Heart left ventricle (tissue), 16 donors: ENCODE measurements around the gene GRIA1. TPM values are rescaled to one million over a fixed set of nuclear protein-coding genes. Genes with fewer than 3 reads are reported as not detected.
"Not testable (repeated sequence)": the region's sequence is repeated elsewhere in the genome, so short reads cannot be mapped to it uniquely, and the experiment has no call there.

Experiments used
- ATAC-seq, 4 donors: fragments of 200-7000 bp; cut with Tn5 transposase; one replicate each; pipeline ENCODE4 v1.9.1; 2020 to 2022; ENCODE audit warnings: moderate library complexity in 4 of 4, mild to moderate bottlenecking in 3 of 4, moderate number of reproducible peaks in 1 of 4
- DNase-seq, 5 donors: peaks; one replicate each; pipeline ENCODE4 v3.0.0-alpha.2; 2020
- H3K27ac ChIP-seq, 12 donors: fragments of 200-600 bp; sonication (generic) in 4 of 12; one replicate each; pipeline versions ENCODE4 v1.5.0 to v1.8.0; 2016 to 2022; ENCODE audit warnings: mild to moderate bottlenecking in 2 of 12
- H3K27me3 ChIP-seq, 9 donors: fragments of 200-600 bp; sonication (generic) in 2 of 9; one replicate each; pipeline versions ENCODE4 v1.5.1 to v1.8.0; 2016 to 2022; ENCODE audit warnings: mild to moderate bottlenecking in 3 of 9
- H3K36me3 ChIP-seq, 9 donors: fragments of 200-600 bp; sonication (generic) in 2 of 9; one replicate each; pipeline versions ENCODE4 v1.5.0 to v1.8.0; 2018 to 2022; ENCODE audit warnings: mild to moderate bottlenecking in 2 of 9
- H3K4me1 ChIP-seq, 12 donors: fragments of 200-600 bp; sonication (generic) in 4 of 12; one replicate each; pipeline versions ENCODE4 v1.5.0 to v1.8.0; 2016 to 2022; ENCODE audit warnings: mild to moderate bottlenecking in 3 of 12
- H3K4me3 ChIP-seq, 12 donors: fragments of 200-600 bp; sonication (generic) in 4 of 12; one replicate each; pipeline versions ENCODE4 v1.5.0 to v1.8.0; 2017 to 2022; ENCODE audit warnings: mild to moderate bottlenecking in 9 of 12, moderate library complexity in 4 of 12
- H3K9me3 ChIP-seq, 12 donors: fragments of 200-600 bp; sonication (generic) in 4 of 12; one replicate each; pipeline versions ENCODE4 v1.5.0 to v1.8.0; 2016 to 2022; ENCODE audit warnings: mild to moderate bottlenecking in 1 of 12
- CTCF ChIP-seq, 12 donors: fragments of 200-600 bp; sonication (generic) in 4 of 12; IDR thresholded peaks; one replicate each; pipeline versions ENCODE4 v1.5.0 to v1.8.0; 2018 to 2022; ENCODE audit warnings: antibody characterized with exemption in 12 of 12, mild to moderate bottlenecking in 5 of 12
- POLR2A ChIP-seq, 2 donors: fragments of 450-650 bp; IDR thresholded peaks; one replicate each; pipeline ENCODE4 v1.6.1; 2017; ENCODE audit warnings: antibody characterized with exemption in 2 of 2, mild to moderate bottlenecking in 2 of 2, moderate library complexity in 2 of 2
- WGBS, 4 donors: extraction: QIAGEN DNeasy Blood & Tissue Kit in 2 of 4; methylation state at CpG; one replicate each; pipeline versions ENCODE4 v1.1.5 to v1.1.7; 2013 to 2018; 5-methylcytosine and 5-hydroxymethylcytosine counted together
- intact Hi-C, 10 donors: fragments of 100-400 bp; cut with DNase I; formaldehyde crosslinking; loops; one replicate each; pipeline versions ENCODE4 v1.11.1 to v1.14.2; 2022
- polyA plus RNA-seq, 2 donors: library from polyadenylated mRNA; stranded (reverse); fragments of 200-250 nt; gene quantifications; one replicate each; pipeline ENCODE4 v1.2.3, GENCODE V29; 2013
- total RNA-seq, 9 donors: library from RNA; depleted of rRNA in 2 of 9; stranded (reverse); fragments of >200 nt in 2 of 9; fragmentation: NEBNext Ultra II Directional in 3 of 9; extraction: Animal tissue kit (Norgen Biotek cat#: 25700) in 3 of 9; gene quantifications; one replicate each; pipeline versions ENCODE4 v1.1.0 to v1.2.4, GENCODE V29; 2016 to 2023
- donor health status: ischemic (EF 13 %, LVEDD 7.1; RV severe dilation, severe dysfunction).
- donor health status: healthy with polysubstance abuse.
- donor health status: DM: no; HTN: yes; CAD: no.
- donor health status: DM: no; HTN: no; CAD: no.
- donor health status: ischemic (EF 25% LVEDD 6.9; RV normal size, moderate dysfunction).
- donor health status: ischemic (EF 25% LVEDD 5.7; RV mildly dilated, moderate dysfunction).
- donor health status: healthy.
- donor health status: DM: yes; HTN: yes; CAD: no.
- donor health status: ischemic (EF 35%, LVEDD 5.7; RV mildly dilated, moderate dysfunction).
- donor health status: nonischemic (EF 11% LVEDD 7.7; RV severe dilation, severe dysfunction).
- donor health status: DM: yes; HTN: yes; CAD: no.
- donor health status: PGD.
- donor health status: ischemic (EF 29% LVEDD 5.4; RV normal size, mild dysfunction).
- donor health status: nonischemic (EF 23%, LVEDD 6.1; RV moderate dilation, normal function).

GRIA1 gene
- total and polyA plus RNA-seq, 11 donors: 0.07 to 1.5 (median 0.37) TPM; not detected in 3

GRCh38 chr5:153860195-153860886 lies 369.9 kb downstream of the GRIA1 start:
- intact Hi-C loops: no loop called here
- no peak overlapping the region for H3K4me3 ChIP-seq
- 74 to 77% (median 76%) methylated on average over 4 of the region's 4 CpGs for WGBS, 4 donors

DNA sequence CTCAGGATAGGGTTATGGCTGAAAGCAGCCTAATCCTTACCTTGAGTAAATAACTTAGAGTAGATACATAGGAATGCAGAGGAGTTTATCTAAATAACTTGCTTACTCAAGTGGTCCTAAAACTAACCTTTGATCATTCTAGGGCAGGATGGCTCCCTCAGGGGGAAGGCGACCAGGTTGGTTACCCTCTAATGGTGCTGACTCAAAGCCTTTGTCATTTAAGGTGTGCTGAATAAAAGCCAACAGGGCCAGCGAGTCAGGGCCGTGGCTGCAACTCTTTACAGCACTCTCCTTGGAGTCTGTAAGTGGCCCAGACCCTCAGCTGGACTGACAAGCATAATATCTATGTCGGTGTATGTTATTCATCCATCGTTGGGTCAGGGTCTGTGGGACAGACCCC lies 372.4 kb downstream of the GRIA1 start:
- 66 to 81% (median 74%) methylated on average over 5 of the region's 5 CpGs for WGBS, 4 donors
- H3K9me3 ChIP-seq, DNase-seq, intact Hi-C loops, H3K36me3 ChIP-seq, H3K27ac ChIP-seq, H3K27me3 ChIP-seq, H3K4me3 ChIP-seq, H3K4me1 ChIP-seq, ATAC-seq: not testable (repeated sequence)

More at GRCh38 chr5:153860195-153860886, 369.9 kb downstream of the GRIA1 start:
- no peak for ATAC-seq
- DNase-seq: no peak
- H3K4me1 ChIP-seq: no peaks in the 10 kb centered on the region
- no peak overlapping the region for H3K27ac ChIP-seq
- no peaks in the 10 kb centered on the region for H3K27me3 ChIP-seq
- no peak for TF ChIP-seq CTCF (IDR thresholded peaks at IDR 0.05)
- TF ChIP-seq POLR2A (IDR thresholded peaks at IDR 0.05): no peak
- H3K9me3 ChIP-seq: peaks cover 0 to 12% (median 0%) of the 10 kb centered on the region in 12 donors
- H3K36me3 ChIP-seq: no peaks in the 10 kb centered on the region
